HG02870 (cell line): ENCODE data around the gene HINT3.
"Not testable (repeated sequence)": the region's sequence is repeated elsewhere in the genome, so short reads cannot be mapped to it uniquely, and the experiment has no call there.

ENCODE experiments used
- ATAC-seq: cut with Tn5 transposase; IDR thresholded peaks from one replicate; pipeline ENCODE4 v1.9.1; 2021; ENCODE audit warnings: mild to moderate bottlenecking, moderate library complexity; ENCODE audit not compliant: unreplicated experiment

The HINT3 gene

GRCh38 chr6:125995972-125996580, 39.5 kb downstream of the HINT3 start:
- ATAC-seq = peak; percentile 95

GRCh38 chr6:126002755-126003679, 46.4 kb downstream of the HINT3 start:
- ATAC-seq = no peak

- ATAC-seq = no peak
These were observed 51.2 kb downstream of the HINT3 start for GRCh38 chr6:126007800-126008199.

GRCh38 chr6:126010040-126010439, 53.5 kb downstream of the HINT3 start:
- no peak for ATAC-seq

GRCh38 chr6:126015863-126016262, 59.3 kb downstream of the HINT3 start:
- ATAC-seq = no peak

GRCh38 chr6:126016591-126016990, 60.0 kb downstream of the HINT3 start:
- no peak for ATAC-seq

- ATAC-seq = no peak
These were observed 61.1 kb downstream of the HINT3 start for GRCh38 chr6:126017668-126018067.

- no peak for ATAC-seq
These were observed 63.9 kb downstream of the HINT3 start for GRCh38 chr6:126020305-126021050.

- ATAC-seq = not testable (repeated sequence)
These were observed 66.9 kb downstream of the HINT3 start for GRCh38 chr6:126023474-126023873.

GRCh38 chr6:126026001-126026400, 69.4 kb downstream of the HINT3 start:
- no peak for ATAC-seq

- ATAC-seq = no peak
These were observed 71.0 kb downstream of the HINT3 start for GRCh38 chr6:126027601-126028000.
